CD4-positive, alpha-beta T cell treated with Interleukin-12 subunit alpha and Interleukin-12 subunit beta, for 1 hour (primary cell): ENCODE data around the gene HOXA1.
"Not testable (repeated sequence)": the region's sequence is repeated elsewhere in the genome, so short reads cannot be mapped to it uniquely, and the experiment has no call there.

Source experiments
- DNase-seq: peaks from one replicate; pipeline ENCODE4 v3.0.0-alpha.2; 2020

The HOXA1 gene

DNA sequence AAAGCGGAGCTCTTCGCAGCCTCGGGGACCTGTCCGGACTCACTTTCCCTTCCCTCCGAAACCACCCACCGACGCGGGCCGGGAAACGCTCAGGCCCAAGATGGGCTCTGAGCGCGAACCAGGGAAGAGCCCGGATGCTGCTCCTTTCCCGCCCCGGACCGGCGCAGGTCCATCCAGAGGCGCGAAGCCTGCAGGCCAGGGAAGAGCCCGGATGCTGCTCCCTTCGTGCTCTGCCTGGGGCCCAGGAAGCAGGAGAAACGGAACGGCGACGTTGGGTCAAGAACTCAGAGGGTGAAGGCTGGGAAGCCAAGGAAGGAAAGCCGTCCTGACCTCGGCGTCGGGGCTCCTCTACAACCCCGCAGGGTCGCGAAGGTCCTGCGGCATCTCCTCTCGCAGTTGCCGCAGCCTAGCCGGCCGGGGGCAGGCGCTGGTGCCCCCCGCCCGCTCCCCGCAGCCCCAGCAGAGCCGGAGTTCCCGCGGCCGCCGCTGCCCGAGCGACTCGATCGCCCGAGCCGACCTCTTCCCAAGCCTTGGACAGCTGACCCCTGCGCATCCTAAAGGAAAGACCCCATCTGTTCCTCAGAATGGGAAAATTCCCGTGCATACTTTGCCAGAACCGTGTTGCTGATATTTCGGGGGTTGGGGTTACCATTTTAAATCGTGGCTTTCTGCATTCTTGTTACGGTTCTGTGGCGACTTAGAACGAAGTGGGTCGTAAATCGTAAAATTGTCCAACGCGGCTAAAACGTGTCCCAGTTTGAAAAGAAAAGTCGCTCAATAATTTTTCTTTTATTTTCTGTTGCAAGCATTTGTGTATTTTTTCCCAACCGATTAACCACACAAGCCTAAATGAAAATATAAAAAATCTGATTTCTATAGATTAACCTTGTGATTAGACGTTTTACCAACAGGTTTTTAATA lies 7.5 kb downstream of the HOXA1 start:
- DNase-seq, result no peak

DNA sequence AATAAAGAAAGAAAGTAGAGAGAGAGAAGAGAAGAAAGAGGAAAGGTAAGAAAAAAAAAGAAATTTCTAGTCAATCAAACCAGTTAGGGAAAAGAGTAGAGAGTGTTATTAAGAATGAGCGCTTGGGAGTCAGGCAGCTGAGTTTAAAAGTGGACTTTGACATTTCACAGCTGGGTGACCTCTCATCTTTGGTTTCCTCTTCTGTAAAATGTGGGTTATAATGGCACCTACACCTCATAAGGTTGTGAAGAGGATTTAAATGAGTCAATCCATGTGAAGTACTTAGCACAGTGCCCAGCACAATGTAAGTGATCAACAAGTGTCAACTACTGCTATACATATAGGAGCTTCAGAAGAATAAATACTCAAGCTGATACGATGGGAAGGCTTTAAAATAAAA lies 12.2 kb downstream of the HOXA1 start:
- no peak for DNase-seq

DNA sequence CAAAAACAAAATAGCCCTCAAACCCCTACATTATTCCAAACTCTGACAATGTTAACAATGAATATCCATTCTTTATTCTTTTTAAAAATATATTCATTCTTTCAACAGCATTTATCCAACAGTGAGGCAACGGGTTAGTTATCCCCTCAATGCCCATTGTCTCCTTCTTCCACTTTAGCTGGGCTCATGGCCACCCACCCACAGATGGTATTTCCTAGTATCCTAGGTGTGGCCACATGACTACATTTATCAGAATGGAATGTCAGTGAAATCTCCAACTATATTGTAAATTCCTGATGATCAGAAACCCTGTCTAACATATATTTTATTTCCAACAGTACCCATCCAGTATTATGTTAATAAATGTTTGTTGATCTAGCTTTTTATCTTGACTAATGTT lies 13.6 kb downstream of the HOXA1 start:
- no peak for DNase-seq

DNA sequence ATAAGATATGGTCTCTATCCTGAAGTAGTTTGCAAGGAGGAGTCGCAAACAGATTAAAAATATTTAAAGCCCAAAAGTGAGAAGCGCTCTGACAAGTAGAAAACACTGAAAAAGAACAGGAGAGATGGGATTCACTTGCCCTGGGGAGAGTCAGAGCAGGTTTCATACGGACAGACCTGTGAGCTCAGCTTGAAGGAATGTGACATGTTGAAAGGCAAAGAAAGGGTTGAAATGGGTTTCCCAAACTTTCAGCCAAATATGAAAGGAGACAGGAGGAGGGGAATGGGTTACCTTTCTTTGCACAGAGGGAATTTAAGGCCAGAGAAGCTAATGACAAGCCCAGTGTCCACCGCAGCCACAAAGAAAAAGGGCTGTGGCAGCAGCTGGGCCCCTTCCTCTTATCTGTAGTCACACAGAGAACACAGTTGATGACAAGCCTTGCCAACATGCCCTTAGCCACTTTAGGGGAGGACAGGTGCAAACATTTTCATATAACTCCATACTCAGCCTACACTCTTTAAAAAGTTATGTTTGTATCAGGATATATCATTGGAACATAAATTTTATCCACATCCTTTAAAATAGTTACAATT lies 14.9 kb downstream of the HOXA1 start:
- DNase-seq, result no peak

DNA sequence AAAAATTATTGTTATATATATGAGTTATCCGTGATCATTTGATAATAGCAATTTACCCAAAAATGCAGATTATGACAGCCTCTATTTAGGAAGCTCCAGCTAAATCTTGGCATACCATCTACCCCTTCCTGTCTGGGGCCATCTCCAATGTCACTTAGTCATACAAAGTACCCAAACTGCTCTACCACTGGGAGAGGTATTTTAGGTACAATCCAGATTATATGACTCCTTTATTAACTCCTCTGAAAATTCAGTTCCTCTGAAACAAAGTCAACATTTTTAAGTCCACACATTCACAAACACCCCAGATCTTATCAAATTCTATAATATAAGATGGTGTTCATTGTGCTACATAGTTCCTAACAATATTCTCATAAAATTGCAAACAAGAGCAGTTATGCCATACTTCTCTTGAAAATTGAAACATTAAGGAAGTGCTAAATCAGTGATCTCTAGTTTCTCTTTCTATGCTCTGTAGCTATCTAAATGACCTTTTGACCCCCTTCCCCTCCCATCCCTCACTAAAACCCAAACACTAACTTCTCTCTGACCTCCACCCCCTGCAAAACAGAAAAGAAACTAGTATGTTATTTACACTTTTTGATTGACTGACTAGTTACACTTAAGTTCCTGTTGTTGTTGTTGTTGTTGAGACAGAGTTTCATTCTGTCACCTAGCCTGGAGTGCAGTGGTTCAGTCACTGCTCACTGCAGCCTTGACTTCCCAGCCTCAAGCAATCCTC lies 16.4 kb downstream of the HOXA1 start:
- DNase-seq, result no peak

DNA sequence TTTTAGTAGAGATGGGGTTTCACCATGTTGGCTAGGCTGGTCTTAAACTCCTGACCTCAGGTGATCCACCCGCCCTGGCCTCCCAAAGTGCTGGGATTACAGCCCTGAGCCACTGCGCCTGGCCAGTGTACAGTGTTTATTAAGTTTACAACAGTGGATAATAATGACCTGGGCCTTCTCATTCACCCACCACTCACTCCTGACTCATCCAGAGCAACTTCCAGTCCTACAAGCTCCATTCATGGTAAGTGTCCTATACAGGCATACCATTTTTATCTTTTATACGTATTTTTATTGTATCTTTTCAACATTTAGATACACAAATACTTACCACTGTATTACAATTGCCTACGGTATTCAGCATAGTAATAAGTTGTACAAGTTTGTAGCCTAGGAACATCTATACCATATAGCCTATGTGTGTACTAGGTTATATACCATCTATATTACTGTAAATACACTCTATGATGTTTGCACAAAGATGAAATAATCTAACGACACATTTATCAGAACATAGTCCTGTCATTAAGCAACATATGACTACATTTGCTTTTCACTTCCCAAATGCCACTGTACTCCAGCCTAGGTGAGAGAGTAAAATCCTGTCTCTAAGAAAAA lies 17.1 kb downstream of the HOXA1 start:
- no peak for DNase-seq

DNA sequence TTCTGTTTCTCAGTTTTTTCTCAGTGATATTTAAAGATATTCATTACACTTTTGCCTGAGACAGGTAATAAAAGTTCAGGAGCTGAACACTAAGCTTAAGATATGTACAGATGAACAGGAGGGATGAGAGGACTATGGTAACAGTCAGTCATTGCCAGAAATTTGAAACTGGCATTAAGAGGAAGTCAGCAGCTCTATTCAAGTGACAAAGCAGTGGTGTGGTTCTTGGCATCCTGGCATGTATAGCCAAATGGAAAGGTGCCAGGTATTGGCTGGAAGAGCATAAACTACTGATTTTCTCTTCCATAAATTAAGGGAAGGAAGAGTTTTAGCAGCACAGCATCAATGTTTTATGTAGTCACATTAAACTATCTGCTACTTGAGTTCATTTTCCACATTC lies 22.7 kb downstream of the HOXA1 start:
- DNase-seq, result no peak

DNA sequence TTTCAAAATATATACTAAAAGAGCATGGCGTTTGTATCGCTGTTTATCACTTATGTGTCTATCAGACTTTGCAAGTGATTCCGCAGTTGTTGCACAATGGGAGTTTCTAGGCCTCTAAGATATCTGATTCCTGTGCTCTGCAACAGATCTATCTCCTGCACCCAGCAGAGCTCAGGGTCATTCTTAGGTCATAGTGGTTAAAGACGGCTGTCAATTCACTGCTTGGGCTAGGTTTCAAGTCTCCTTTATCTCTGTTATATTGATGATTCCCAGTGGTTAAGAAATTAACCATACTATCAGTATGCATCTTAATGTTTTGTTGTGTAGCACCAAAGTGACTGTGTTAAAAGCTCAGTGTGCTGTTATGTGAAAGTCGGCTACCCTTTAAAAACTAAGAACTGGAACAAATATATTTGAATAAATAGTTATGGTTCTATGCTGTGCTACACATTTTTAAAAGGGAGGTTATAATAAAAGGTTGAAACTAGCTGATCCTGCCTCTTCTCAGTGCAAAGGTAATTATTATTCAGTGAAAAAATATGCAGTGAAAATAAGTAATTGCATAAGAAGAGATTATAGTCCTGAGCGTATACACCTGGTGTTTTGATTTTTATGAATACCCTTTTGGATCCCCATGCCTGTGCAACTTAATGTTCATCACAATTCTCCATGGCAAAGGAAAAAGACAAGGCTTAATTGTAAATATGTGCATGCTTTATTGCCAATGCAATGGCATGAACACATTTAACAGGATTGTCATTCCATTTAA lies 24.0 kb downstream of the HOXA1 start:
- no peak for DNase-seq

DNA sequence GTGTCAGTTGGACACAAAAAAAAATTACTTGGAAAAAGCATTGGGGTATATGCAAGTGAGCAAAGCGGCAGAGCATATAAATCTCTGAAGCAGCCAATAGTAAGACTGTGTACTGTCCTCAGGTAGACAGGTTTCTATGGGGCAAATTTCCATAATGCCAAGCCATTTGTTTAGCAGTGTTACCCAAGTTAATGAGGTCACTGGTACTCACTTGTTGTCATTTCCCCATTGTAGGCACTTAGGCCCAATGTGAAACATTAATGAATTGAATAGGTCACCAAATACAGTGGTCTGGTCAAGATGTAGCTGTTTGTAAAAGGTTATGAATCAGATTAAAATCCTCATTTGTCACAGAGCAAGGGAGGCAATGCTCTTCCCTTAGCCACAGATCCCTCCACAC lies 27.5 kb downstream of the HOXA1 start:
- DNase-seq, result no peak

DNA sequence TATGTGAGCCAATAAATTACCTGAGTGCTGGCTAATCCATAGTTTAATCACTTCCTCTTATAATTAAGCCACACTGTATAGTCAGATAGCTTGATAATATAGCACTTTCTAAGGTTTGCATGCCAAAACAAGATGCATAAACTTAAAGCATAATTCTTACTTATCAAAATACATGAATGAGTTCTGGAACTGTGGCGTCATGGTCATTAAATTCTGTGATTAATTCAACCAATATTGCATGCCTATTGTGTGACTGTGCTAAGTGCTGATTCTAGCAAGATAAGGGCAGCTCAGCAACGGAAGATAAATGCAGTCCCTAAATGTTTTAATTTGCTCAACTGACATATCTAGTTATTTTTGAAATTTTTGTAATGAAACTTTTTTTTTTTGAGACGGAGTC lies 29.7 kb downstream of the HOXA1 start:
- no peak for DNase-seq

DNA sequence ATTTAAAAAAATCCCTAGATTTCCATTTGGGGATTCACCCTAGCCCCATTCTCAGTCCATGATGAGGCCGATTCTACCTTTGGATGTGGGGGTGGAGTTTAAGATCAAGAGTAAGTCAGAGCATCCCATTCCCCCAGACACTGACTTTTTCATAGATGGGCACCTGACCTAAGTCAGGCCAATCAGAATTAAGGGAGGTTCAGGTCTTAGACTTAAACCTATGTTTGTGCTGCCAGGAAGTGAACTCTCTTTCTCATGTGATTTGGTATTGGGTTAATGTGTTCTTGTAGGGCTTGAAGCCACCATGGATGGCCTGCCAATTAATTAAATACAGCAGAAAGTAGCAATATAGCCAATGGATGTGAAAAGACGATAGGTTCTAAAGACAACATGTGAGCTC lies 30.1 kb downstream of the HOXA1 start:
- no peak for DNase-seq

DNA sequence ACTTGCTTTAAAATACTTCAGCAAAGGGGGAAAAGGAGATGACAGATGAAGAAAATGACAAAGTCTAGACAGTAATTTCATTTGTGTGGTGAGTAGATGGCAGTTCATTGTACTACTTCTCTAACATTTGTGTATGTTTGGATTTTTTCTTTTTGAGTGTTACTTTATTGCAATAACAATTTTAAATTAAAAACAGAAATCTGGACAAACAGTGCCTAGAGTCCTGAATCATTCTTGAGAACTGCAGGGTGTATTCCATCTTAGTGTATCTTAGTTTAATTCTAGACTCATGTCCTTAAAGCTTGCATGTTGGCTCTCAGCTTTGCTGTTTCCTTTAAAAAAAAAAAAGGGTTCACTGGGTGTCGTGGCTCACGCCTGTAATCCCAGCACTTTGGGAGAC lies 31.1 kb downstream of the HOXA1 start:
- DNase-seq, result no peak

DNA sequence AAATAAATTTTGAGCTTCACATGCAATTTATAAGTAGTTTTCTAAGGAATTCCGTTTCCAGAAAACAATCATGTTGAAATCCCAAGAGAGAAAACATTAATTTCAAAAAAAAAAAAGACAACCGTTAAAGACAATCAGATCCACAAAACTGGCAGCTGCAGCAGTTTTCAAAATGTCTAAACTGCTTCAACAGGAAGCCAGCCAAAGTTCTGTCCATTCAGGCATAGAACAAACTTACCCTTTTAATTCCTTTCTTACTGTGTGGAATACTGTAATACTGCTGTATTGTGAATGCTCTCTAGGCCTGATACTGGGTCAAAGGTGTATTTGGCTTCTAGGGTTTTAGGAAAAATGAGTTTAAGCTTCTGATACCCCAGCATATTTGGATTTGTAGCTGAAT lies 31.6 kb downstream of the HOXA1 start:
- no peak for DNase-seq

DNA sequence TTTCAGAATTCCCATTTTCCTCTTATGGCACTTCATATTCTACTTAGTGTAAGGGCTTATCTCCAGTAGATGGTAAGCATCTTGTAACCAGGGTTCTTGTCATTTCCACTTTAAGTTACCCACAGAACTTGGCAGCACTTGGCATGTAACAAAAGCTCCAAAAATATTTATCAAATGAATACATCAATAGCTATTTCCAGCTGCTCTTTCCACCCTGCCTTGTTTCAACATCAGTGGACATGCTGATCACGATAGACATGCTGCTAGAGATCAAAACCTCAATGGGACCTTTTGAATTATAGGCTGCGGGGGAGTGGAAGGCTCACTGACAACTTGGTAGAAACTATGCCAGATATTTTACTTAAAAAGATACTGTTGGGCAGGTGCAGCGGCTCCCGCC lies 32.9 kb downstream of the HOXA1 start:
- no peak for DNase-seq

DNA sequence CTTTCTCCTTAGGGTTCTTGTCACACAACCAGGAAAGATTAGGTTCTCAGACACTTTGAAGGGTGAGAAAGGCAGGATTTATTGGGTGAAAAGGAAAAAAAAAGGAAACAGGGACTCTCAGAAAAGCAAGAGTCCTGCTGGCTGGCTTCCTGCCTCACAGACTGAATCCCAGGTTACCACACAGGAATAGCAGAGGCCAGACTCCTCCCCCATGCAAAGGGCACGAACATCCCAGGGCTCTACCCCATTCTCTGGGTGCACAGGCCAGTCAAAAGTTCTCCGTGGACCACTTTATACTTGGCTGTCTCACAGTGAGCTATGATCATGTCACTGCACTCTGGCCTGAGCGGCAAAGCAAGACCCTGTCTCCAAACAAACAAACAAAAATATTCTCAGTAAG lies 42.6 kb downstream of the HOXA1 start:
- no peak for DNase-seq

DNA sequence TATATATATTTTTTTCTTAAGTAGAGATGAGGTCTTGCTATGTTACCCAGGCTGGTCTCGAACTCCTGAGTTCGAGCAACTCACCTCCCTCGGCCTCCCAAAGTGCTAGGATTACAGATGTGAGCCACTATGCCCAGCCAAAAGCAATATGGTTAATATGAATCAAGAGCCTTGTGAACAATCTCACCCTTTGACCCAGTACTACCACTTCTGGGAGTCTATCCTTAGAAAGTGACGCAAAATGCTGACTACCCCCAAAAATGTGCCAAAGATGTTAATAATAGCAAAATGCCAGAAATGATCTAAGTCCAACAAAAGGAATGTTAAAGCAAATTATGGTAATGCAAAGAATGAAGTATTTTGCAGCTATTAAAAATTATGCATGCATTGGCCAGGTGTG lies 44.3 kb downstream of the HOXA1 start:
- no peak for DNase-seq

DNA sequence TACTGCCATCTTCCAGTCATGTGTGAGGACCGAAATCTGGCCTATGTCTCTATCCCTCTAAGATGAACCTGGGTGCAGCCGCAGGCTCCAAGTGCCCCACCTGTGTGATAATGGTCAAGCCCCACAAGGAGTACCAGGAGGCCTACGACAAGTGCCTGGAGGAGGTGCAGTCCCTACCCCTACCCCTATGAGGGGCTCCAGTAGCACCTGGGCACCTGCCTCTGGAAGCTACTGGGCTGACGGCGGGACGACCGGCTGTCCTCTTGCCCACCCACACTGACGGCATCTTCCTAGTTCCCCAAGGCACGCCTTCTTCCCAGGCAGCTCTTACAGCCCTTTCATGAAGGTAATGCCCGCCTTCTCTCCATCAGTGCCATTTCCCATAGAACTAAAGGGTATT lies 47.4 kb downstream of the HOXA1 start:
- DNase-seq, result no peak

DNA sequence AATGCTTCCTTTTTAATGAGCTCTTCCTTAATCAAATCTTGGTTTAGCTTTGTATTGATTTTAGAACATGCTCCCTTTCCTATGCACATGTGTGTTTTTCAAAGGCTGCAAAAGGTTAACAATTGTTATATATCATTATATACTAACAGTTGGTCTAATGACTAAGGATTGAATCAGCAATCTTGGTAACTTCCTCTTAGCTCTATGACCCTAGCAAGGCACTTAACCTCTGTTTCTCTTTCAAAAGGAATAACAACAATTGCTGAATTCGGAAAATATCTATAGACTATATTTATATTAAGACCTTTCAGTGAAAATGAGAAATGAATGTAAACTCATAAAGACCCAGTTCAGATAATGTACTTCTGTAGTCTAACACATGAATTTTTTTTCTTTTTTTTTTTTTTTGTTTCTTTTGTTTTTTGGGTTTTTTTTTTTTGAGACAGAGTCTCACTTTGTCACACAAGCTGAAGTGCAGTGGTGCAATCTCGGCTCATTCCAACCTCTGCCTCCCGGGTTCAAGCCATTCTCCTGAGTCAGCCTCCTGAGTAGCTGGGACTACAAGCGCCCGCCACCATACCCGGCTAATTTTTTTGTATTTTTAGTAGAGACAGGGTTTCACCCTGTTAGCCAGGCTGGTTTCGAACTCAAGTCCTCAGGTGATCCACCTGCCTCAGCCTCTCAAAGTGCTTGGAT lies 48.8 kb downstream of the HOXA1 start:
- no peak for DNase-seq

DNA sequence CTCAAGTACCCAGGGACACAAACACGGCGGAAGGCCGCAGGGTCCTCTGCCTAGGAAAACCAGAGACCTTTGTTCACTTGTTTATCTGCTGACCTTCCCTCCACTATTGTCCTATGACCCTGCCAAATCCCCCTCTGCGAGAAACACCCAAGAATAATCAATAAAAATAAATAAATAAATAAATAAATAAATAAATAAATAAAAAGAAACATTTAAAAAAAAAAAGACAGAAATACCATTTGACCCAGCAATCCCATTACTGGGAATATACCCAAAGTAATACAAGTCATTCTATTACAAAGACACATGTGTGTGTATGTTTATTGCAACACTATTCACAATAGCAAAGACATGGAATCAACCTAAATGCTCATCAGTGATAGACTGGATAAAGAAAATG lies 49.8 kb downstream of the HOXA1 start:
- DNase-seq, result not testable (repeated sequence)

DNA sequence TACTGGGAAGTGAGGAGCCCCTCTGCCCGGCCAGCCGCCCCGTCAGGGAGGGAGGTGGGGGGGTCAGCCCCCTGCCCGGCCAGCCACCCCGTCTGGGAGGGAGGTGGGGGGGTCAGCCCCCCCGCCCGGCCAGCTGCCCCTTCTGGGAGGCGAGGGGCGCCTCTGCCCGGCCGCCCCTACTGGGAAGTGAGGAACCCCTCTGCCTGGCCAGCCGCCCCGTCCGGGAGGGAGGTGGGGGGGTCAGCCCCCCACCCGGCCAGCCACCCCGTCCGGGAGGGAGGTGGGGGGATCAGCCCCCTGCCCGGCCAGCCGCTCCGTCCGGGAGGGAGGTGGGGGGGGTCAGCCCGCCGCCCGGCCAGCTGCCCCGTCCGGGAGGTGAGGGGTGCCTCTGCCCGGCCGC lies 50.7 kb downstream of the HOXA1 start:
- not testable (repeated sequence) for DNase-seq
